Neural cell (in vitro differentiated cells): ENCODE measurements around the gene BIRC7. TPM values are rescaled to one million over a fixed set of nuclear protein-coding genes. Genes with fewer than 3 reads are reported as not detected.

Experiments
- H2AFZ ChIP-seq: fragments of 200-600, 300-800 bp; sonication (generic), shearing (Covaris generic); 2 replicates; pipeline ENCODE4 v1.6.0; 2014; ENCODE audit warnings: low read depth, mild to moderate bottlenecking, antibody characterized with exemption, low read length, moderate library complexity
- H3F3A ChIP-seq: fragments of 200-600 bp; shearing (Covaris generic); 2 replicates; pipeline ENCODE4 v1.6.1; 2016; ENCODE audit warnings: mild to moderate bottlenecking, moderate library complexity, mixed read lengths, antibody characterized with exemption, low read length; ENCODE audit not compliant: insufficient read depth, poor library complexity, severe bottlenecking
- H3K27ac ChIP-seq: fragments of 200-600, 300-800 bp; sonication (generic), shearing (Covaris generic); 2 replicates; pipeline ENCODE4 v1.5.1; 2014; ENCODE audit warnings: mild to moderate bottlenecking, low read length, moderate library complexity
- H3K27me3 ChIP-seq: fragments of 300-800, 200-600 bp; sonication (generic), shearing (Covaris generic); 2 replicates; pipeline ENCODE4 v1.6.0; 2014; ENCODE audit warnings: mild to moderate bottlenecking, low read depth, low read length, moderate library complexity; ENCODE audit not compliant: insufficient read depth
- H3K36me3 ChIP-seq: fragments of 300-800, 200-600 bp; sonication (generic), shearing (Covaris generic); 2 replicates; pipeline ENCODE4 v1.5.1; 2014; ENCODE audit warnings: mild to moderate bottlenecking, antibody characterized with exemption, low read length, moderate library complexity; ENCODE audit not compliant: insufficient read depth
- H3K4me2 ChIP-seq: fragments of 300-800, 200-600 bp; sonication (generic), shearing (Covaris generic); 2 replicates; pipeline ENCODE4 v1.6.0; 2014; ENCODE audit warnings: mild to moderate bottlenecking, low read length
- H3K4me3 ChIP-seq: fragments of 300-800, 200-600 bp; sonication (generic), shearing (Covaris generic); 2 replicates; pipeline ENCODE4 v1.5.1; 2014; ENCODE audit warnings: mild to moderate bottlenecking, low read length, moderate library complexity
- H3K79me2 ChIP-seq: fragments of 200-600 bp; shearing (Covaris generic); replicated peaks from 2 replicates; pipeline ENCODE4 v1.6.0; 2014; ENCODE audit warnings: mild to moderate bottlenecking, low read length, moderate library complexity; ENCODE audit not compliant: insufficient read depth
- H3K9ac ChIP-seq: fragments of 300-800, 200-600 bp; sonication (generic), shearing (Covaris generic); 2 replicates; pipeline ENCODE4 v1.6.1; 2016; ENCODE audit warnings: mild to moderate bottlenecking, low read length, mixed read lengths
- H3K9me2 ChIP-seq: fragments of 200-600 bp; shearing (Covaris generic); 2 replicates; pipeline ENCODE4 v1.6.1; 2016; ENCODE audit warnings: mild to moderate bottlenecking, low read length, mixed read lengths; ENCODE audit not compliant: insufficient read depth
- H3K9me3 ChIP-seq: fragments of 200-600, 300-800 bp; sonication (generic), shearing (Covaris generic); 2 replicates; pipeline ENCODE4 v1.6.1; 2016; ENCODE audit warnings: mild to moderate bottlenecking, mixed run types, low read length, moderate library complexity, mixed read lengths
- H4K20me1 ChIP-seq: fragments of 200-600 bp; shearing (Covaris generic); 2 replicates; pipeline ENCODE4 v1.6.1; 2016; ENCODE audit warnings: mild to moderate bottlenecking, mixed run types; ENCODE audit not compliant: insufficient read depth
- CTCF ChIP-seq: fragments of 450-650 bp; IDR thresholded peaks from 2 replicates; pipeline ENCODE4 v1.5.1; 2014; ENCODE audit warnings: antibody characterized with exemption, mild to moderate bottlenecking, moderate library complexity; ENCODE audit not compliant: poor library complexity, severe bottlenecking
- EP300 ChIP-seq: fragments of 450-650 bp; conservative IDR thresholded peaks from 2 replicates; pipeline ENCODE4 v1.6.1; 2014; ENCODE audit warnings: antibody characterized with exemption, mild to moderate bottlenecking, moderate library complexity; ENCODE audit not compliant: poor library complexity, severe bottlenecking
- EZH2 ChIP-seq: fragments of 200-600, 300-800 bp; shearing (Covaris generic), sonication (generic); IDR thresholded peaks from 2 replicates; pipeline ENCODE4 v1.6.1; 2014; ENCODE audit warnings: antibody characterized with exemption, low read length, borderline replicate concordance, mild to moderate bottlenecking; ENCODE audit not compliant: insufficient read depth, poor library complexity, severe bottlenecking
- MXI1 ChIP-seq: fragments of 450-650 bp; conservative IDR thresholded peaks from 2 replicates; pipeline ENCODE4 v1.6.1; 2014; ENCODE audit warnings: antibody characterized with exemption, mild to moderate bottlenecking; ENCODE audit not compliant: poor library complexity, severe bottlenecking
- POLR2AphosphoS5 ChIP-seq: IDR thresholded peaks from 2 replicates; pipeline ENCODE4 v1.6.1; 2012
- RAD21 ChIP-seq: fragments of 450-650 bp; conservative IDR thresholded peaks from 2 replicates; pipeline ENCODE4 v1.6.1; 2014; ENCODE audit warnings: antibody characterized with exemption, mild to moderate bottlenecking, moderate library complexity
- REST ChIP-seq: IDR thresholded peaks from 2 replicates; pipeline ENCODE4 v1.6.1; 2012; ENCODE audit warnings: borderline replicate concordance
- SMC3 ChIP-seq: fragments of 450-650 bp; conservative IDR thresholded peaks from 2 replicates; pipeline ENCODE4 v1.6.1; 2014; ENCODE audit warnings: antibody characterized with exemption, mild to moderate bottlenecking, moderate library complexity; ENCODE audit not compliant: poor library complexity
- TAF1 ChIP-seq: IDR thresholded peaks from 2 replicates; pipeline ENCODE4 v1.6.1; 2012; ENCODE audit warnings: low read depth
- polyA plus RNA-seq: library from polyadenylated mRNA; depleted of rRNA; stranded (reverse); fragments of >200 nt; gene quantifications from 2 replicates; pipeline ENCODE4 v1.2.3, GENCODE V29; 2014

BIRC7 gene
- polyA plus RNA-seq, 1 donor from 2014 or later, result not detected

GRCh38 chr20:63226042-63226943 lies 9.4 kb upstream of the BIRC7 start:
- no peak overlapping the region for H3K4me3 ChIP-seq
- no peaks in the 10 kb centered on the region for H3K9me3 ChIP-seq
- TF ChIP-seq POLR2AphosphoS5 (no peak), MXI1 (no peak), TAF1 (no peak), REST (no peak), EP300 (no peak), SMC3 (no peak), RAD21 (no peak), EZH2 (no peak), CTCF (no peak)
- no peak overlapping the region for H3K4me2 ChIP-seq
- no peaks in the 10 kb centered on the region for H3K9me2 ChIP-seq
- H3K36me3 ChIP-seq, result no peaks in the 10 kb centered on the region
- no peak overlapping the region for H2AFZ ChIP-seq
- H3K27me3 ChIP-seq, result no peaks in the 10 kb centered on the region
- H3F3A ChIP-seq, result no peaks in the 10 kb centered on the region
- no peak overlapping the region for H3K9ac ChIP-seq
- no peaks in the 10 kb centered on the region for H4K20me1 ChIP-seq
- no peak overlapping the region for H3K27ac ChIP-seq
- no peaks in the 10 kb centered on the region for H3K79me2 ChIP-seq

- Histone ChIP-seq H3K9me2 (no peaks in the 10 kb centered on the region), H2AFZ (no peak overlapping the region), H3K79me2 (no peaks in the 10 kb centered on the region), H3K9me3 (no peaks in the 10 kb centered on the region), H3F3A (no peaks in the 10 kb centered on the region), H3K36me3 (no peaks in the 10 kb centered on the region), H3K9ac (no peak overlapping the region), H3K4me2 (no peak overlapping the region), H3K27ac (no peak overlapping the region), H3K27me3 (no peaks in the 10 kb centered on the region), H3K4me3 (no peak overlapping the region), H4K20me1 (no peaks in the 10 kb centered on the region)
- TF ChIP-seq EP300, result no peak
- TF ChIP-seq RAD21, result no peak
- TF ChIP-seq REST, result no peak
- no peak for TF ChIP-seq MXI1
- TF ChIP-seq SMC3, result no peak
- no peak for TF ChIP-seq CTCF
- TF ChIP-seq TAF1, result no peak
- TF ChIP-seq EZH2, result no peak
- TF ChIP-seq POLR2AphosphoS5, result no peak
Observed at GRCh38 chr20:63227260-63227659, 8.4 kb upstream of the BIRC7 start.
